ENCODE data around the gene CHRM1.

GRCh38 chr11:62914416-62914815 lies 6.7 kb downstream of the CHRM1 start:
- no peak for TF ChIP-seq CTCF (IDR thresholded peaks at IDR 0.05)
- no peak for TF ChIP-seq EZH2 (IDR thresholded peaks at IDR 0.05)

Data from neural progenitor cell (in vitro differentiated cells).